CD14-positive monocyte (primary cell): ENCODE data around the gene EXOC4. TPM values are rescaled to one million over a fixed set of nuclear protein-coding genes. Genes with fewer than 3 reads are reported as not detected.

Source experiments
- DNase-seq, 3 donors: peaks; one replicate each; pipeline ENCODE4 v3.0.0-alpha.2; 2011 to 2022
- H2AFZ ChIP-seq: 2 replicates; pipeline ENCODE4 v1.6.0; 2012; ENCODE audit warnings: mild to moderate bottlenecking, low read depth, low read length, inconsistent platforms; ENCODE audit not compliant: insufficient read depth, poor library complexity, severe bottlenecking
- H3K27ac ChIP-seq, 2 donors: 1 replicate in 1 of 2; 2 replicates in 1 of 2; pipeline ENCODE4 v1.5.1; 2012 to 2013; ENCODE audit warnings: low read length in 2 of 2, control low read depth in 1 of 2, inconsistent platforms in 1 of 2, low read depth in 1 of 2, mild to moderate bottlenecking in 1 of 2
- H3K27me3 ChIP-seq, 2 donors: one replicate each; pipeline versions ENCODE4 v1.6.0 to v1.6.1; 2011 to 2013; ENCODE audit warnings: low read length in 2 of 2; ENCODE audit not compliant: control insufficient read depth in 2 of 2, insufficient read depth in 2 of 2
- H3K36me3 ChIP-seq, 2 donors: replicated peaks in 1 of 2; 1 replicate in 1 of 2; 2 replicates in 1 of 2; pipeline versions ENCODE4 v1.5.1 to v1.6.1; 2012 to 2013; ENCODE audit warnings: low read length in 2 of 2, control low read depth in 1 of 2, inconsistent platforms in 1 of 2, mild to moderate bottlenecking in 1 of 2; ENCODE audit not compliant: insufficient read depth in 2 of 2, control insufficient read depth in 1 of 2
- H3K4me1 ChIP-seq, 2 donors: 1 replicate in 1 of 2; 2 replicates in 1 of 2; pipeline versions ENCODE4 v1.5.1 to v1.6.1; 2012 to 2013; ENCODE audit warnings: low read length in 2 of 2, control low read depth in 1 of 2, inconsistent platforms in 1 of 2, mild to moderate bottlenecking in 1 of 2, moderate library complexity in 1 of 2; ENCODE audit not compliant: insufficient read depth in 2 of 2, control insufficient read depth in 1 of 2
- H3K4me2 ChIP-seq: replicated peaks from 2 replicates; pipeline ENCODE3; 2012; ENCODE audit warnings: low read length, moderate library complexity, mild to moderate bottlenecking; ENCODE audit not compliant: poor library complexity, severe bottlenecking; ENCODE audit errors: extremely low read depth
- H3K4me3 ChIP-seq, 3 experiments: fragments of 200-600 bp in 1 of 3; sonication (generic) in 1 of 3; replicated peaks in 1 of 3; 1 replicate in 2 of 3; 2 replicates in 1 of 3; pipeline ENCODE4 v1.5.1; 2011 to 2013; ENCODE audit warnings: low read length in 3 of 3, mild to moderate bottlenecking in 3 of 3, control low read depth in 2 of 3, low read depth in 2 of 3, inconsistent platforms in 1 of 3, moderate library complexity in 1 of 3
- H3K79me2 ChIP-seq: 2 replicates; pipeline ENCODE4 v1.6.0; 2012; ENCODE audit warnings: mild to moderate bottlenecking, control low read depth, inconsistent platforms, low read length, moderate library complexity; ENCODE audit not compliant: insufficient read depth
- H3K9ac ChIP-seq: 2 replicates; pipeline ENCODE4 v1.6.0; 2017; ENCODE audit warnings: low read length, mild to moderate bottlenecking; ENCODE audit not compliant: insufficient read depth, poor library complexity, severe bottlenecking
- H3K9me3 ChIP-seq, 2 donors: replicated peaks in 1 of 2; 1 replicate in 1 of 2; 2 replicates in 1 of 2; pipeline versions ENCODE4 v1.5.1 to v1.6.1; 2012 to 2013; ENCODE audit warnings: low read length in 2 of 2, control low read depth in 1 of 2; ENCODE audit not compliant: control insufficient read depth in 1 of 2, insufficient read depth in 1 of 2
- H4K20me1 ChIP-seq: 2 replicates; pipeline ENCODE4 v1.6.0; 2012; ENCODE audit warnings: mild to moderate bottlenecking, low read length, control low read depth, moderate library complexity; ENCODE audit not compliant: insufficient read depth
- H3K27ac Mint-ChIP-seq, 7 donors: one replicate each; pipeline ENCODE4 v1.8.0; 2020; ENCODE audit warnings: mild to moderate bottlenecking in 7 of 7, mixed read lengths in 7 of 7, moderate library complexity in 6 of 7, inconsistent platforms in 2 of 7
- H3K27me3 Mint-ChIP-seq, 3 donors: one replicate each; pipeline ENCODE4 v1.8.0; 2021 to 2022; ENCODE audit warnings: low read depth in 3 of 3, mild to moderate bottlenecking in 3 of 3, mixed read lengths in 3 of 3, moderate library complexity in 3 of 3, inconsistent platforms in 1 of 3
- H3K36me3 Mint-ChIP-seq, 2 donors: one replicate each; pipeline ENCODE4 v1.8.0; 2020; ENCODE audit warnings: mixed read lengths in 2 of 2, inconsistent platforms in 1 of 2, mild to moderate bottlenecking in 1 of 2
- H3K4me1 Mint-ChIP-seq: one replicate; pipeline ENCODE4 v1.8.0; 2020; ENCODE audit warnings: mild to moderate bottlenecking, mixed read lengths
- H3K4me3 Mint-ChIP-seq, 2 donors: one replicate each; pipeline ENCODE4 v1.8.0; 2020; ENCODE audit warnings: mild to moderate bottlenecking in 2 of 2, mixed read lengths in 2 of 2, moderate library complexity in 1 of 2
- H3K9me3 Mint-ChIP-seq, 7 donors: one replicate each; pipeline ENCODE4 v1.8.0; 2020 to 2022; ENCODE audit warnings: mixed read lengths in 7 of 7, mild to moderate bottlenecking in 6 of 7, moderate library complexity in 6 of 7, inconsistent platforms in 2 of 7
- WGBS: methylation state at CpG from one replicate; pipeline ENCODE4 v1.1.5; 2013; ENCODE audit warnings: missing lambda C conversion rate; ENCODE audit not compliant: insufficient coverage; 5-methylcytosine and 5-hydroxymethylcytosine counted together
- intact Hi-C, 2 donors: fragments of 100-400 bp; cut with micrococcal nuclease; formaldehyde crosslinking; loops; one replicate each; pipeline versions ENCODE4 v1.15.0 to v1.15.1; 2023
- polyA plus RNA-seq, 3 donors: library from polyadenylated mRNA; depleted of rRNA in 1 of 3; unstranded in 2 of 3; stranded (reverse) in 1 of 3; fragments of 300-500 nt in 2 of 3; fragments of >200 nt in 1 of 3; fragmentation: Illumina TruSeq in 2 of 3; gene quantifications; 1 replicate in 2 of 3; 2 replicates in 1 of 3; pipeline ENCODE4 v1.2.3, GENCODE V29; 2012 to 2021
- TF ChIP-seq, protein P1 (sequence below): fragments of 200-600 bp; IDR thresholded peaks from one replicate; pipeline ENCODE4 v1.8.0; 2022; ENCODE audit warnings: antibody characterized with exemption, mild to moderate bottlenecking

EXOC4 gene
- polyA plus RNA-seq, 3 donors: 20.6 to 22.3 (median 22.3) TPM

DNA sequence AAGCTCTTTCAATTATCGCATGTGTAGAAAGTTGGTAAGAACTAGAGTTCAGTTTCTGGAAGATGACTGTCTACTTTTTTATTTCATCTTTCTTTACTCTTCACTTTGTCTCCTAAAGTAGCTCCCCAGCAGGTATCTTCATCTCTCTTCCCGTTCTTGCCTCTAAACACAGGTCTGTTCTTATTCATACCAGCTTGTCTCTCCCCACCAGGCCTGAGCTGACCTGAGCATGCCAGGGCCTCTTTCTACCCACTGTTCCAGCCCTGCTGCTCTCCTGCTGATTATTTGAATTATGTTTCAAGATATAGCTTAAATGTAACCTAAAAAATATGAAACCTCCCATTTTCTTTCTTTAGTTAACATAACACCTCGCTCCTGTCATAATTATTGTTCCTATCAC lies 488.2 kb downstream of the EXOC4 start:
- H3K27me3 Mint-ChIP-seq: peaks cover 0 to 2% (median 0%) of the 10 kb centered on the region in 3 donors
- no peaks in the 10 kb centered on the region for H3K36me3 Mint-ChIP-seq
- Histone ChIP-seq H3K79me2 (no peaks in the 10 kb centered on the region), H3K27me3 (no peaks in the 10 kb centered on the region), H4K20me1 (no peaks in the 10 kb centered on the region), H3K9me3 (no peaks in the 10 kb centered on the region), H3K27ac (no peak overlapping the region), H3K4me1 (no peaks in the 10 kb centered on the region), H3K4me2 (no peak overlapping the region), H3K4me3 (no peak overlapping the region), H3K9ac (no peak overlapping the region), H3K36me3 (no peaks in the 10 kb centered on the region), H2AFZ (no peak overlapping the region)
- no peak for DNase-seq
- no peaks in the 10 kb centered on the region for H3K9me3 Mint-ChIP-seq
- intact Hi-C loops: no loop called here
- H3K27ac Mint-ChIP-seq: no peak overlapping the region
- H3K4me3 Mint-ChIP-seq: no peak overlapping the region
- TF ChIP-seq, protein P1, sequence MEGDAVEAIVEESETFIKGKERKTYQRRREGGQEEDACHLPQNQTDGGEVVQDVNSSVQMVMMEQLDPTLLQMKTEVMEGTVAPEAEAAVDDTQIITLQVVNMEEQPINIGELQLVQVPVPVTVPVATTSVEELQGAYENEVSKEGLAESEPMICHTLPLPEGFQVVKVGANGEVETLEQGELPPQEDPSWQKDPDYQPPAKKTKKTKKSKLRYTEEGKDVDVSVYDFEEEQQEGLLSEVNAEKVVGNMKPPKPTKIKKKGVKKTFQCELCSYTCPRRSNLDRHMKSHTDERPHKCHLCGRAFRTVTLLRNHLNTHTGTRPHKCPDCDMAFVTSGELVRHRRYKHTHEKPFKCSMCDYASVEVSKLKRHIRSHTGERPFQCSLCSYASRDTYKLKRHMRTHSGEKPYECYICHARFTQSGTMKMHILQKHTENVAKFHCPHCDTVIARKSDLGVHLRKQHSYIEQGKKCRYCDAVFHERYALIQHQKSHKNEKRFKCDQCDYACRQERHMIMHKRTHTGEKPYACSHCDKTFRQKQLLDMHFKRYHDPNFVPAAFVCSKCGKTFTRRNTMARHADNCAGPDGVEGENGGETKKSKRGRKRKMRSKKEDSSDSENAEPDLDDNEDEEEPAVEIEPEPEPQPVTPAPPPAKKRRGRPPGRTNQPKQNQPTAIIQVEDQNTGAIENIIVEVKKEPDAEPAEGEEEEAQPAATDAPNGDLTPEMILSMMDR: no peak
- peaks cover 2% of the 10 kb centered on the region for H3K4me1 Mint-ChIP-seq
- 100% methylated on average over 1 of the region's 3 CpGs for whole genome bisulfite sequencing

DNA sequence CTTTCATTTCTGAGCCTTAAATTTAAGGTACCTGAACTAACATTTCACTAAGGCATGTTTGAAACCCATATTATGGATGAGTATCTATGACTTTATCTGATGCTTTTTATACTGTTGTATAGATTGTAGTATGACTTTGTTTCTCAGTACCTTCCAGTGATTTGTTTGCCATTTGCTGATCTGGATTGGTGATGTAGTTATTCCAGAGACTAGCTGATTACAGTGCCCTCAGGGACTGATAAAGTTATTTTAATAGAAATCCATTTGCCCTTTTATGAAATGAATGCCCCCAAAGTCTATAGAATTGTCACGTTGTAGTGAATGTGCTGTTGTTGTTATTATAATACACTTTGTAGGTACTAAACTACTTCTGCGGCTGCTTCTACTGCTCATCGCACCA lies 488.8 kb downstream of the EXOC4 start:
- H3K4me3 ChIP-seq: no peak overlapping the region
- WGBS: 100% methylated on average over 1 of the region's 3 CpGs
- H3K36me3 ChIP-seq: no peaks in the 10 kb centered on the region
- no peaks in the 10 kb centered on the region for H3K9me3 ChIP-seq
- H3K79me2 ChIP-seq: no peaks in the 10 kb centered on the region
- peaks cover 2% of the 10 kb centered on the region for H3K4me1 Mint-ChIP-seq
- no peaks in the 10 kb centered on the region for H3K9me3 Mint-ChIP-seq
- no peaks in the 10 kb centered on the region for H4K20me1 ChIP-seq
- TF ChIP-seq, protein P1: no peak
- peaks cover 0 to 2% (median 0%) of the 10 kb centered on the region in 3 donors for H3K27me3 Mint-ChIP-seq
- no peak overlapping the region for H3K27ac ChIP-seq
- no peaks in the 10 kb centered on the region for H3K4me1 ChIP-seq
- intact Hi-C loops: no loop called here
- DNase-seq: no peak
- no peak overlapping the region for H3K27ac Mint-ChIP-seq
- no peak overlapping the region for H3K9ac ChIP-seq
- no peak overlapping the region for H3K4me3 Mint-ChIP-seq
- H3K27me3 ChIP-seq: no peaks in the 10 kb centered on the region
- no peaks in the 10 kb centered on the region for H3K36me3 Mint-ChIP-seq
- no peak overlapping the region for H2AFZ ChIP-seq
- H3K4me2 ChIP-seq: no peak overlapping the region
